Putamen (tissue), 1 donor: Measurements from ENCODE around the gene CYB5D1.

Source experiments
- DNase-seq: peaks from one replicate; pipeline ENCODE4 v3.0.0-alpha.2; 2016; ENCODE audit warnings: low spot score

Gene CYB5D1

GRCh38 chr17:7886227-7887037 lies 28.6 kb downstream of the CYB5D1 start:
- DNase-seq = no peak

GRCh38 chr17:7887038-7887481 lies 29.3 kb downstream of the CYB5D1 start:
- peak; percentile 43 for DNase-seq

GRCh38 chr17:7887482-7888183 lies 29.8 kb downstream of the CYB5D1 start:
- DNase-seq = peak; percentile 94

- no peak for DNase-seq
Measured at GRCh38 chr17:7888184-7888920, 30.5 kb downstream of the CYB5D1 start, which contains the start of gene CHD3. CHD3 (plus strand) TSS chr17:7888789; CDS start chr17:7889001, 212 bp downstream.

GRCh38 chr17:7889166-7889955 lies 31.6 kb downstream of the CYB5D1 start:
- peak; percentile 97 for DNase-seq

- DNase-seq = no peak
Measured at GRCh38 chr17:7893187-7893880, 35.5 kb downstream of the CYB5D1 start.

GRCh38 chr17:7894226-7894625 lies 36.4 kb downstream of the CYB5D1 start:
- DNase-seq = no peak

- no peak for DNase-seq
Measured at GRCh38 chr17:7894866-7895265, 37.1 kb downstream of the CYB5D1 start.

GRCh38 chr17:7897090-7897489 lies 39.3 kb downstream of the CYB5D1 start:
- DNase-seq = no peak

- DNase-seq = no peak
Measured at GRCh38 chr17:7897773-7898172, 40.0 kb downstream of the CYB5D1 start.

GRCh38 chr17:7903154-7904103 lies 45.6 kb downstream of the CYB5D1 start:
- DNase-seq = no peak

- DNase-seq = no peak
Measured at GRCh38 chr17:7909089-7909488, 51.3 kb downstream of the CYB5D1 start.

- no peak for DNase-seq
Measured at GRCh38 chr17:7910281-7910680, 52.5 kb downstream of the CYB5D1 start.

- no peak for DNase-seq
Measured at GRCh38 chr17:7910711-7911110, 52.9 kb downstream of the CYB5D1 start.

- no peak for DNase-seq
Measured at GRCh38 chr17:7911116-7911515, 53.3 kb downstream of the CYB5D1 start.
